ENCODE measurements around the gene IFNGR2. TPM values are rescaled to one million over a fixed set of nuclear protein-coding genes. Genes with fewer than 3 reads are reported as not detected.

The IFNGR2 gene
- total RNA-seq, 1 donor from 2014 or later: 34.6 TPM

DNA sequence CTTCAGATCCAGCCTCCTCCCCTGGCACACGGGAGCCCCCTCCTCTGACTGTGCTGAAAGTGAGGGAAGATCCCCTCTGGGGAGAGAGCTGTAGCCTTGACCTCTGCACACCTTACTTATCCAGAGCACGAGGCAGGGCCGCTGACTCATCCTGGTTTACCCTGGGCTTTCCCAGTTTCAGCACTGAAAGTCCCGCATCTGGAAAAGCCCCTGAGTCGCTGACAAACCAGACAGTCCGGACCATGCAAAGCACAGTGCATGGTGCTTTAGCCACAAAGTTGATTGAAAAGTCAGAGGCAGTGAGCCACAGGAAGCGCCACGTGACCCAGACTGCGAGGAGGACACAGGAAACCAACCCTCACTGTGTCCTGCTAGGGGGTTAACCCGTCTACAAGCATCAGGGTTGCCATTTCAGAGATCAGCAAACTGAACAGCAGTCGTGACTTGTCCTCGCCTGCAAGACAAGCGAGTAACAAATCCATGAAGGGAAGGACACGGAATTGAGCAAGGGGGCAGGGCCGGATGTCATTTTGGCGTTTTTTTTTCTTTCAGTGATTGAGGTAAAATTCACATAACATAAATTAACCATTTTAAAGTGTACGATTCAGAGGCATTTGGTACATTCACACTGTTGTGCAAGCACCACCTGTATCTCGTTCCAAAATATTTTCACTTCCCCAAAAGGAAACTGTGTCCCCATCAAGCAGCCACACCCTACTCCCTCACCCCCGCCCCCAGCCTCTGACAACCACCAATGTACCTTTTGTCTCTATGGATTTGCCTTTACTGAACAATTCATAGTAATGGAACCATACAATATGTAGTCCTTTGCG lies 19.9 kb upstream of the IFNGR2 start:
- intact Hi-C loops (cut with micrococcal nuclease): no loop called here
- Histone ChIP-seq H3K27me3 (ENCODE audit: low read depth) (no peaks in the 10 kb centered on the region), H3K9me3 (replicated peaks) (no peaks in the 10 kb centered on the region), H3K4me1 (peaks cover 41% of the 10 kb centered on the region), H3K27ac (replicated peaks) (peak overlapping the region; percentile 81), H3K4me3 (peak overlapping the region; percentile 58), H3K36me3 (no peaks in the 10 kb centered on the region)
- peak; percentile 60 for DNase-seq
- TF ChIP-seq, protein P1, sequence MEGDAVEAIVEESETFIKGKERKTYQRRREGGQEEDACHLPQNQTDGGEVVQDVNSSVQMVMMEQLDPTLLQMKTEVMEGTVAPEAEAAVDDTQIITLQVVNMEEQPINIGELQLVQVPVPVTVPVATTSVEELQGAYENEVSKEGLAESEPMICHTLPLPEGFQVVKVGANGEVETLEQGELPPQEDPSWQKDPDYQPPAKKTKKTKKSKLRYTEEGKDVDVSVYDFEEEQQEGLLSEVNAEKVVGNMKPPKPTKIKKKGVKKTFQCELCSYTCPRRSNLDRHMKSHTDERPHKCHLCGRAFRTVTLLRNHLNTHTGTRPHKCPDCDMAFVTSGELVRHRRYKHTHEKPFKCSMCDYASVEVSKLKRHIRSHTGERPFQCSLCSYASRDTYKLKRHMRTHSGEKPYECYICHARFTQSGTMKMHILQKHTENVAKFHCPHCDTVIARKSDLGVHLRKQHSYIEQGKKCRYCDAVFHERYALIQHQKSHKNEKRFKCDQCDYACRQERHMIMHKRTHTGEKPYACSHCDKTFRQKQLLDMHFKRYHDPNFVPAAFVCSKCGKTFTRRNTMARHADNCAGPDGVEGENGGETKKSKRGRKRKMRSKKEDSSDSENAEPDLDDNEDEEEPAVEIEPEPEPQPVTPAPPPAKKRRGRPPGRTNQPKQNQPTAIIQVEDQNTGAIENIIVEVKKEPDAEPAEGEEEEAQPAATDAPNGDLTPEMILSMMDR (IDR thresholded peaks at IDR 0.05; ENCODE audit: borderline replicate concordance): no peak

DNA sequence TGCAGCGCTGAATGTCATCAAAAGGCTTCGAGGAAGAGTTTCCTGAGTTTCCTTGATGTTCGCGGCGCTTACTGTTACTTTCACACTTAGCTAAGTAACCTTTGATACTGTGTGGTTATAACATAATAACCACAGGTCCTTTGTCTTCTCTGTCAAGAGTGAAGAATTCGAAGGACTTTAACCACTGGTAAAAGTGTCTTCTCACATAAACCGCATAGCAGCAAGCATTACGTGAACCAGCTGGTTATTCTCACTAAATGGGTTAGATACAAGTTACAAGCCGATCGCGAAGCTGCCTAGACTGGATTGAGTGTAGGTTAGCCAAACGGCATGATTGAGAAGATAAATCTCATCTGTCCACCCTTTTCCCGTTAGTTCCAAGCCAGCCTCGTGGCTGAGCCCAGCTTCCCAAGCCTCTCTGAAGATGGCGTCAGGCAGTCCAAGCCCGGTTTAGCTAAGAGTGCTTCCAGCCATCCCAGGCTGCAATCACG lies 18.3 kb upstream of the IFNGR2 start:
- H3K36me3 ChIP-seq: no peaks in the 10 kb centered on the region
- H3K9me3 ChIP-seq (replicated peaks): no peaks in the 10 kb centered on the region
- no peak overlapping the region for H3K27ac ChIP-seq (replicated peaks)
- H3K4me3 ChIP-seq: no peak overlapping the region
- H3K4me1 ChIP-seq: peaks cover 34% of the 10 kb centered on the region
- TF ChIP-seq, protein P1 (IDR thresholded peaks at IDR 0.05; ENCODE audit: borderline replicate concordance): no peak
- DNase-seq: no peak
- no peaks in the 10 kb centered on the region for H3K27me3 ChIP-seq (ENCODE audit: low read depth)
- intact Hi-C loops (cut with micrococcal nuclease): no loop called here

DNA sequence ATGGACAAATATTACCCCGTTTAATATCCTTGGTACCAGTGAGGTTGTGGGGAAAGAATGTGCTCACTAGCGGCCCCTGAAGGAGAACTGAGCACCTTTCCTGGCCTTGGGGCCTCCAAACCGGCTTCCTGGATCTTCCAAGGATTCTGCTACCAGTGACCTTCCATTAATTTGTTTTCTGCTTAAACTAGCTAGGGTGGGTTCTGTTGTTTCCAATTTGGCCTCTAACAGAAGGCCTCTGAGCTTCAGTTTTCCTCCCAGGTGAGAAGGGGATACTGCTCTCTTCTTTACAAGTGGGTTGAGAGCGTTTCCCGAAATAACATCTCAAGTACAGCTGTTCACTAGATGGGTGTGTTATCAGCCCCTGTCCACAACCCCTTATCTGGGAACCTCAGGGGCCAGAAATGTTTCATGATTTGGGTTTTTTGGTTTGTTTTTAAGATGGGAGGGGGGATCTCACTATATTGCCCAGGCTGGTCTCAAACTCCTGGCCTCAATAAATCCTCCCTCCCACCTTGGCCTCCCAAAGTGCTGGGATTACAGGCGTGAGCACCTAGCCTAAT lies 16.9 kb upstream of the IFNGR2 start:
- DNase-seq: no peak
- H3K4me1 ChIP-seq: peaks cover 20% of the 10 kb centered on the region
- TF ChIP-seq, protein P1 (IDR thresholded peaks at IDR 0.05; ENCODE audit: borderline replicate concordance): no peak
- H3K4me3 ChIP-seq: no peak overlapping the region
- no peaks in the 10 kb centered on the region for H3K27me3 ChIP-seq (ENCODE audit: low read depth)
- H3K9me3 ChIP-seq (replicated peaks): no peaks in the 10 kb centered on the region
- H3K36me3 ChIP-seq: no peaks in the 10 kb centered on the region
- intact Hi-C loops (cut with micrococcal nuclease): no loop called here
- H3K27ac ChIP-seq (replicated peaks): no peak overlapping the region

GRCh38 chr21:33387294-33387693 lies 15.9 kb upstream of the IFNGR2 start:
- DNase-seq: no peak
- H3K4me1 ChIP-seq: peaks cover 17% of the 10 kb centered on the region
- intact Hi-C loops (cut with micrococcal nuclease): no loop called here

DNA sequence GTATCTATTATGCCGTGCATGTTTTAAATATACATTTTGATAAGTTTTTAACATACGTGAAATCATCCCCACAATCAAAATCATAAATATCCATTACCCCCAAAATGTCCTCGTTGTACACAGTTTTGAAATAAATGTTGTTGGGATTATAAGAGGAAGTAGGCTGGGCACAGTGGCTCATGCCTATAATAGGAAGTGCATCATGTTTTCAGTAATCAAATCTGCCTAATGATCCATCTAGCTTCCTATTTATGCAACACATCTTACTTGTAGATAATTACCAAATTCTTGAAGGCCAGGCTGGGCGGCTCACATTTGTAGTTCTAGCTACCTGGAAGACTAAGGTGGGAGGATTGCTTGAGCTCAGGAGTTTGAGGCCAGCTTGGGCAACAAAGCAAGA lies 15.0 kb upstream of the IFNGR2 start:
- DNase-seq: no peak
- Histone ChIP-seq H3K36me3 (no peaks in the 10 kb centered on the region), H3K27ac (replicated peaks) (no peak overlapping the region), H3K4me3 (no peak overlapping the region), H3K27me3 (ENCODE audit: low read depth) (no peaks in the 10 kb centered on the region), H3K9me3 (replicated peaks) (no peaks in the 10 kb centered on the region), H3K4me1 (peaks cover 8% of the 10 kb centered on the region)
- intact Hi-C loops (cut with micrococcal nuclease): no loop called here
- TF ChIP-seq, protein P1 (IDR thresholded peaks at IDR 0.05; ENCODE audit: borderline replicate concordance): no peak

More at GRCh38 chr21:33387294-33387693, 15.9 kb upstream of the IFNGR2 start:
- no peak overlapping the region for H3K27ac ChIP-seq (replicated peaks)
- TF ChIP-seq, protein P1 (IDR thresholded peaks at IDR 0.05; ENCODE audit: borderline replicate concordance): no peak
- H3K4me3 ChIP-seq: no peak overlapping the region
- no peaks in the 10 kb centered on the region for H3K36me3 ChIP-seq
- H3K9me3 ChIP-seq (replicated peaks): no peaks in the 10 kb centered on the region
- H3K27me3 ChIP-seq (ENCODE audit: low read depth): no peaks in the 10 kb centered on the region

Data from left ventricle myocardium inferior (tissue), 1 donor.